ENCODE results near the gene ZNF467.

ZNF467 gene

GRCh38 chr7:149815121-149815520 is 41.7 kb upstream of the ZNF467 start:
- Mint-ChIP-seq H3K9me3 (no peaks in the 10 kb centered on the region), H3K4me3 (no peak overlapping the region), H3K4me1 (ENCODE audit: low read depth) (no peaks in the 10 kb centered on the region), H3K27ac (no peak overlapping the region), H3K27me3 (ENCODE audit: low read depth) (no peaks in the 10 kb centered on the region), H3K36me3 (ENCODE audit: low read depth) (no peaks in the 10 kb centered on the region)

- Mint-ChIP-seq H3K4me3 (no peak overlapping the region), H3K4me1 (ENCODE audit: low read depth) (no peaks in the 10 kb centered on the region), H3K27ac (no peak overlapping the region), H3K9me3 (no peaks in the 10 kb centered on the region), H3K27me3 (ENCODE audit: low read depth) (no peaks in the 10 kb centered on the region), H3K36me3 (ENCODE audit: low read depth) (no peaks in the 10 kb centered on the region)
Observed at GRCh38 chr7:149814494-149814893, 41.1 kb upstream of the ZNF467 start.

- no peaks in the 10 kb centered on the region for H3K36me3 Mint-ChIP-seq (ENCODE audit: low read depth)
Observed at GRCh38 chr7:149813254-149814035, 40.1 kb upstream of the ZNF467 start.

GRCh38 chr7:149811831-149812490 is 38.6 kb upstream of the ZNF467 start:
- Mint-ChIP-seq H3K4me3 (no peak overlapping the region), H3K36me3 (ENCODE audit: low read depth) (no peaks in the 10 kb centered on the region), H3K4me1 (ENCODE audit: low read depth) (no peaks in the 10 kb centered on the region), H3K27ac (no peak overlapping the region), H3K9me3 (no peaks in the 10 kb centered on the region), H3K27me3 (ENCODE audit: low read depth) (no peaks in the 10 kb centered on the region)

More at GRCh38 chr7:149813254-149814035, 40.1 kb upstream of the ZNF467 start:
- H3K27me3 Mint-ChIP-seq (ENCODE audit: low read depth) = no peaks in the 10 kb centered on the region
- no peak overlapping the region for H3K27ac Mint-ChIP-seq
- H3K4me3 Mint-ChIP-seq = no peak overlapping the region
- no peaks in the 10 kb centered on the region for H3K9me3 Mint-ChIP-seq
- H3K4me1 Mint-ChIP-seq (ENCODE audit: low read depth) = no peaks in the 10 kb centered on the region

GRCh38 chr7:149811221-149811620 is 37.8 kb upstream of the ZNF467 start:
- Mint-ChIP-seq H3K4me1 (ENCODE audit: low read depth) (no peaks in the 10 kb centered on the region), H3K27ac (no peak overlapping the region), H3K27me3 (ENCODE audit: low read depth) (no peaks in the 10 kb centered on the region), H3K36me3 (ENCODE audit: low read depth) (no peaks in the 10 kb centered on the region), H3K4me3 (no peak overlapping the region), H3K9me3 (no peaks in the 10 kb centered on the region)

- H3K4me1 Mint-ChIP-seq (ENCODE audit: low read depth) = no peaks in the 10 kb centered on the region
Observed at GRCh38 chr7:149809215-149809614, 35.8 kb upstream of the ZNF467 start.

GRCh38 chr7:149808311-149808710 is 34.9 kb upstream of the ZNF467 start:
- H3K36me3 Mint-ChIP-seq (ENCODE audit: low read depth) = no peaks in the 10 kb centered on the region
- H3K4me3 Mint-ChIP-seq = no peak overlapping the region
- no peaks in the 10 kb centered on the region for H3K27me3 Mint-ChIP-seq (ENCODE audit: low read depth)
- H3K27ac Mint-ChIP-seq = no peak overlapping the region
- H3K4me1 Mint-ChIP-seq (ENCODE audit: low read depth) = no peaks in the 10 kb centered on the region
- no peaks in the 10 kb centered on the region for H3K9me3 Mint-ChIP-seq

More at GRCh38 chr7:149809215-149809614, 35.8 kb upstream of the ZNF467 start:
- no peak overlapping the region for H3K27ac Mint-ChIP-seq
- H3K36me3 Mint-ChIP-seq (ENCODE audit: low read depth) = no peaks in the 10 kb centered on the region
- no peak overlapping the region for H3K4me3 Mint-ChIP-seq
- no peaks in the 10 kb centered on the region for H3K27me3 Mint-ChIP-seq (ENCODE audit: low read depth)
- no peaks in the 10 kb centered on the region for H3K9me3 Mint-ChIP-seq

- Mint-ChIP-seq H3K4me3 (no peak overlapping the region), H3K27ac (no peak overlapping the region), H3K36me3 (ENCODE audit: low read depth) (no peaks in the 10 kb centered on the region), H3K27me3 (ENCODE audit: low read depth) (no peaks in the 10 kb centered on the region), H3K4me1 (ENCODE audit: low read depth) (no peaks in the 10 kb centered on the region), H3K9me3 (no peaks in the 10 kb centered on the region)
Observed at GRCh38 chr7:149806726-149807125, 33.3 kb upstream of the ZNF467 start.

GRCh38 chr7:149804106-149804505 is 30.7 kb upstream of the ZNF467 start:
- no peaks in the 10 kb centered on the region for H3K9me3 Mint-ChIP-seq
- no peak overlapping the region for H3K27ac Mint-ChIP-seq
- H3K27me3 Mint-ChIP-seq (ENCODE audit: low read depth) = no peaks in the 10 kb centered on the region
- no peak overlapping the region for H3K4me3 Mint-ChIP-seq
- no peaks in the 10 kb centered on the region for H3K4me1 Mint-ChIP-seq (ENCODE audit: low read depth)
- H3K36me3 Mint-ChIP-seq (ENCODE audit: low read depth) = no peaks in the 10 kb centered on the region

GRCh38 chr7:149803551-149804074 is 30.2 kb upstream of the ZNF467 start:
- Mint-ChIP-seq H3K36me3 (ENCODE audit: low read depth) (no peaks in the 10 kb centered on the region), H3K4me3 (no peak overlapping the region), H3K4me1 (ENCODE audit: low read depth) (no peaks in the 10 kb centered on the region), H3K9me3 (no peaks in the 10 kb centered on the region), H3K27me3 (ENCODE audit: low read depth) (no peaks in the 10 kb centered on the region), H3K27ac (no peak overlapping the region)

- Mint-ChIP-seq H3K27me3 (ENCODE audit: low read depth) (no peaks in the 10 kb centered on the region), H3K9me3 (no peaks in the 10 kb centered on the region)
Observed at GRCh38 chr7:149802966-149803365, 29.6 kb upstream of the ZNF467 start.

GRCh38 chr7:149801816-149802215 is 28.4 kb upstream of the ZNF467 start:
- H3K27ac Mint-ChIP-seq = no peak overlapping the region
- H3K9me3 Mint-ChIP-seq = no peaks in the 10 kb centered on the region
- H3K4me3 Mint-ChIP-seq = no peak overlapping the region
- H3K4me1 Mint-ChIP-seq (ENCODE audit: low read depth) = no peaks in the 10 kb centered on the region
- H3K27me3 Mint-ChIP-seq (ENCODE audit: low read depth) = no peaks in the 10 kb centered on the region
- H3K36me3 Mint-ChIP-seq (ENCODE audit: low read depth) = no peaks in the 10 kb centered on the region

More at GRCh38 chr7:149802966-149803365, 29.6 kb upstream of the ZNF467 start:
- no peaks in the 10 kb centered on the region for H3K4me1 Mint-ChIP-seq (ENCODE audit: low read depth)
- no peak overlapping the region for H3K27ac Mint-ChIP-seq
- H3K36me3 Mint-ChIP-seq (ENCODE audit: low read depth) = no peaks in the 10 kb centered on the region
- no peak overlapping the region for H3K4me3 Mint-ChIP-seq

GRCh38 chr7:149801002-149801566 is 27.7 kb upstream of the ZNF467 start:
- Mint-ChIP-seq H3K27me3 (ENCODE audit: low read depth) (no peaks in the 10 kb centered on the region), H3K27ac (no peak overlapping the region), H3K4me3 (no peak overlapping the region), H3K36me3 (ENCODE audit: low read depth) (no peaks in the 10 kb centered on the region), H3K4me1 (ENCODE audit: low read depth) (no peaks in the 10 kb centered on the region), H3K9me3 (no peaks in the 10 kb centered on the region)

GRCh38 chr7:149800169-149800555 is 26.8 kb upstream of the ZNF467 start:
- Mint-ChIP-seq H3K27me3 (ENCODE audit: low read depth) (no peaks in the 10 kb centered on the region), H3K36me3 (ENCODE audit: low read depth) (no peaks in the 10 kb centered on the region), H3K9me3 (no peaks in the 10 kb centered on the region), H3K4me1 (ENCODE audit: low read depth) (no peaks in the 10 kb centered on the region), H3K4me3 (no peak overlapping the region), H3K27ac (no peak overlapping the region)
